ENCODE data around the gene AGAP1. TPM values are rescaled to one million over a fixed set of nuclear protein-coding genes. Genes with fewer than 3 reads are reported as not detected.

Gene AGAP1
- total RNA-seq, 1 donor from 2014 or later: 3.1 TPM

GRCh38 chr2:235532307-235532706, 38.5 kb downstream of the AGAP1 start:
- DNase-seq (ENCODE audit: low read depth in 2 of 2): no peak

GRCh38 chr2:235533198-235533597, 39.4 kb downstream of the AGAP1 start:
- DNase-seq (ENCODE audit: low read depth in 2 of 2): no peak

- no peak for DNase-seq (ENCODE audit: low read depth in 2 of 2)
Observed at GRCh38 chr2:235533616-235534385, 40.0 kb downstream of the AGAP1 start.

GRCh38 chr2:235534678-235535422, 41.0 kb downstream of the AGAP1 start:
- no peak for DNase-seq (ENCODE audit: low read depth in 2 of 2)

- no peak for DNase-seq (ENCODE audit: low read depth in 2 of 2)
Observed at GRCh38 chr2:235535423-235536130, 41.7 kb downstream of the AGAP1 start.

- DNase-seq (ENCODE audit: low read depth in 2 of 2): no peak
Observed at GRCh38 chr2:235536711-235537110, 42.9 kb downstream of the AGAP1 start.

- no peak for DNase-seq (ENCODE audit: low read depth in 2 of 2)
Observed at GRCh38 chr2:235537186-235537585, 43.3 kb downstream of the AGAP1 start.

GRCh38 chr2:235537587-235537986, 43.7 kb downstream of the AGAP1 start:
- no peak for DNase-seq (ENCODE audit: low read depth in 2 of 2)

GRCh38 chr2:235538144-235538639, 44.3 kb downstream of the AGAP1 start:
- no peak for DNase-seq (ENCODE audit: low read depth in 2 of 2)

GRCh38 chr2:235538981-235539380, 45.1 kb downstream of the AGAP1 start:
- DNase-seq (ENCODE audit: low read depth in 2 of 2): no peak

GRCh38 chr2:235539773-235540172, 45.9 kb downstream of the AGAP1 start:
- no peak for DNase-seq (ENCODE audit: low read depth in 2 of 2)

GRCh38 chr2:235541016-235541415, 47.2 kb downstream of the AGAP1 start:
- no peak for DNase-seq (ENCODE audit: low read depth in 2 of 2)

GRCh38 chr2:235541838-235542549, 48.2 kb downstream of the AGAP1 start:
- no peak for DNase-seq (ENCODE audit: low read depth in 2 of 2)

- no peak for DNase-seq (ENCODE audit: low read depth in 2 of 2)
Observed at GRCh38 chr2:235542733-235543127, 48.9 kb downstream of the AGAP1 start.

GRCh38 chr2:235543128-235543750, 49.4 kb downstream of the AGAP1 start:
- DNase-seq (ENCODE audit: low read depth in 2 of 2): no peak

- no peak for DNase-seq (ENCODE audit: low read depth in 2 of 2)
Observed at GRCh38 chr2:235543851-235544688, 50.2 kb downstream of the AGAP1 start.

GRCh38 chr2:235544689-235544969, 50.8 kb downstream of the AGAP1 start:
- no peak for DNase-seq (ENCODE audit: low read depth in 2 of 2)

GRCh38 chr2:235545339-235546150, 51.7 kb downstream of the AGAP1 start:
- peak in 1 of 2 donors; percentile 13 for DNase-seq (ENCODE audit: low read depth in 2 of 2)

- no peak for DNase-seq (ENCODE audit: low read depth in 2 of 2)
Observed at GRCh38 chr2:235546151-235546435, 52.2 kb downstream of the AGAP1 start.

- no peak for DNase-seq (ENCODE audit: low read depth in 2 of 2)
Observed at GRCh38 chr2:235546436-235546835, 52.6 kb downstream of the AGAP1 start.

Measured in dermis microvascular lymphatic vessel endothelial cell (primary cell).